KG1 (cell line): ENCODE data around the gene SCGB3A1.

Source experiments
- DNase-seq: peaks from one replicate; lab custom pipeline; 2025; lab: John Stamatoyannopoulos, UW

Gene SCGB3A1, protein sequence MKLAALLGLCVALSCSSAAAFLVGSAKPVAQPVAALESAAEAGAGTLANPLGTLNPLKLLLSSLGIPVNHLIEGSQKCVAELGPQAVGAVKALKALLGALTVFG

DNA sequence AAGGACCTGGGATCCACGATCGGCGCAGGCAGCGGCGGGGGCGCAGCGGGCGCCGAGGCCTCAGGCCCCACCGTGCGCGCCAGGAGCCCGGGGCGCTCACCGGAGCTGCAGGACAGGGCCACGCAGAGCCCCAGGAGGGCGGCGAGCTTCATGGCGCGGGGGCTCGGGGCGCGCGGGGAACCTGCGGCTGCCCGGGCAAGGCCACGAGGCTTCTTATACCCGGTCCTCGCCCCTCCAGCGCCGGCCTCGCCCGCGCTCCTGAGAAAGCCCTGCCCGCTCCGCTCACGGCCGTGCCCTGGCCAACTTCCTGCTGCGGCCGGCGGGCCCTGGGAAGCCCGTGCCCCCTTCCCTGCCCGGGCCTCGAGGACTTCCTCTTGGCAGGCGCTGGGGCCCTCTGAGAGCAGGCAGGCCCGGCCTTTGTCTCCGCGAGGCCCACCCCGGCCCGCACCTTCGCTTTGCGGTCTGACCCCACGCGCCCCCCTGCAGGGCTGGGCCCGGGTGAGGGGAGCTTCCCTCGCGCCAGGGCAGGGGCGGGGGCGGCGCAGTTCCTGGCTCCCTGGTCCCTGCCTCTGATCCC lies at the start of gene SCGB3A1:
SCGB3A1 (minus strand) TSS at position 189 of the 577 bp plus-strand sequence; CDS start at position 152, 37 bp downstream.
- no peak for DNase-seq

DNA sequence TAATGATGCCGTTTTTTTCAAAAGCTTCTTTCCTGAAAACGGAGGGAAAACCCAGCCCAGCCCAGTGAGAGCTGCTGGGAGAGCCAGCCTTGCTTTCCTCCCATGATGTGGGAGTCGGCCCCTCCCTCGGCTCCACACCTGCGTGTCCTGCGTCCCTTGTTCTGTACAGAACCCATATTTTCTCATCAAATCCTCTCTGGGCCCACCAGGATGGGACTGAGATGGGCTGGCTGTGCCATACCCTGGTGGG lies 49.2 kb upstream of the SCGB3A1 start:
- no peak for DNase-seq

DNA sequence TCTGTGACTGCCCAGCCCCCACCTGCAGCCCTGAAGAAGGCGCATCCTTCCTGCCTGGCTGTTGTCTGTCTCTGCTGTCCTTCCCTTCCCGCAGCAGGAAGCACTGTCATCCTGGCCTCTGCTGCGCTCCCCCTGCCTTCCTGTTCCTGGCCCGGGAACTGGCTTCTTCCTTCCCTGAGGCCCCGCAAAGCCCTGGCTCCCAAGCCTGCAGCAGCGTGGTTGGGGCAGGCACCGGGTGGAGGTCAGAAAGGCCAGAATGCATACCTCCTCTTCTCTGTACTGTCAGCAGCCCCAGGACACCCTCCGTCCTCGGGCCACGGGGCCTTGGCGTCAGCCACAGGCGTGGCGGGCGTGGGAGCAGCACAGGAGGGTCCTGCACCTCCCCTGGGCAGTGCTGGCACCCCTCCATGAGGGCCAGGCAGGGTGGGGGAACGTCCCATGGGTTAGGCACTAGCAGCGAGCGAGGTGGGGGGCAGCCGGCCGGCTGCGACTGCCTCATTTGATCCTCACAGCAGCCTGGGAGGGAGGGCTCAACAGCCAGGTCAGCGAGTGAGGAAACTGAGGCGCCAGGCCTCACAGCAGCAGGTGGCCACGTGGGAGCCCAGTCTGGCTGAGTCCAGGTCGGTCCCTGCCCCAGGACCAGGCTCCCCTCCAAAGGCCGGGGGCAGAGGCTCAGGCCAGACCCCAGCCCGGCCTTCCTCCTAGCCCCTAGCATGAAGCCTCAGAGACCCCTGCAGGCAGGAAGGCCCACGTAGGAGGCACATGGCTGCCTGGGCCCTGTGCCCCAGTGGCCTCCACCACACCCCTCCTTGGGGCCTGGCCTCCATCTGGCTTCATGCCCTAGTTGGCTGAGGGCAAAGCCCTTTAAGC lies 48.7 kb upstream of the SCGB3A1 start:
- DNase-seq = no peak

DNA sequence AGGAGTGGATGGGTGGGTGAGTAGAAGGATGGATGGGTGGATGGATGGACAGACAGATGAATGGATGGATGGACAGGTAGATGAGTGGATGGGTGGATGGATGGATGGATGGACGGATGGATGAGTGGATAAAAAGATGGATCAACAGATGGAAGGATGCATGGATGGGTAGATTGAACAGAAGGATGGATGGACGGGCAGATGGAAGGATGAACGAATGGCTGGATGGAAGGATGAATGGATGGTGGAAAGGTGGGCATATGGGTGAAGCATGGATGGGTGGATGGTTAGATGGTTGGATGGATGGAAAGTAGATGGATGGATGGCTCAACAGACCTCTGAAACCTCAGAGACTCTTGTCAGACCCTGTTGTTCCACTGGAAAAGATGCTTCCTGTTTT lies 48.0 kb upstream of the SCGB3A1 start:
- DNase-seq = no peak

DNA sequence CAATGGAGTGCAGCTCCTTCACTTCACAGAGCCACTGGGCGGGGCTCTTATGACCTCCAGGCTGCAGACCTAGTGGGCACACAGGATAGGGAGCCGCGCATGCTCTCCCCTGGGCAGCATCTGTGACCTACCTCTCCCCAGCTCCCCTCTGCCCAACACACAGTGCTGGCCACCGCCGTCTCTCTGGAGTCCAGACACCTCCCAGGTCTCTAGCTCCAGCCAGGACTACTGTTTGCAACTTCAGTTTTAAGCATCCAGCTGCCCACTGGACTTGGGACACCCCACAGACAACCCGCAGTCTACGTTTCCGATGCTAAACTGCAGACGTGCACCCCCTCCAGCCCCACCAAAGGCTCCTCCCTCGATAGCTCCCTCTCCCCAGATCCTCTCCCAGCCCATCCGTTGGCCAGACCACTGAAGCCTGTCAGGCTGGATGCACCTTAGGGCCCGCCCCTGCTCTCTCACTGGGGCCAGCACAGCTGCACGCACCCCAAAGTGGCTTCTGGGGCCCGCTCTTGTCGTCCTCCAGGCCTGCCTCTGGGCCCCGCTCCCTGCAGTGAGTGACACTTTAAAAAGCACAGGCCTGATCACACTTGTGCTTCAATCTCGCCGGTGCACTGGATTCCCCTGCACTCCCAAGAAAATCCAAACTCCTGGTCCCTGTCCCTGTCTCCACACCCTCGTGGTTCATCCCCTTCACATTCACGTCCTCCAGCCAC lies 46.8 kb upstream of the SCGB3A1 start:
- DNase-seq = no peak

DNA sequence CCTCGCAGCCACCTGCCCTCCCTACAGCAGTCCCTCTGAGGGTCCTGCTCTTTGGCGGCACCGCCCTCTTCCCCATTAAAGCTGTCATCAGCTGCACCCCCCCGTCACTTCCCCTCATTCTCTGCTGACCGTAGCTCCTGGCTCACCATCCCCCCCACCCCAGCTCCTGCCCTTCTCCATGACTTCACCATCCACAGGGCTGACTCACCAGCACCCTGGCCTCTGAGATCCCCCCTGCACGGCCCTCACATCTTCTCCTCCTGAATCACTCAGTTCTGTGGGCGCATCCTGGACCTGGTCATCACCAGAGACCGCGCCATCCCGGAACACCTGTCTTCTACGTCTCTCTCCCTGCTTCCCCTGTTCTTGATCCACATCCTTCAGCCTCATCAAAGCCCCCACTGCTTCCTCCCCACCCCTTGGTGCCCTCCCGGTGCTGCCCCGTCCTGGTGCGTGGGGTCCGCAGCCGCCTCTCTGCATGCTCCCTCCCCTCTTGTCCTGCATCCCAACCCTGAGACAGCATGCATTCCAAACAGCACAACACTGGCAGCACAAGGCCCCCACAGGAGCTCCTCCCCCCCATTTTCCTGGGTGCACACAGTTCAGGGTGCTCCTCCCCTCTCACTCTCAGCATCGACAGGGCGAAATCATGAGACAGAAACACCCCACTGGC lies 45.2 kb upstream of the SCGB3A1 start:
- no peak for DNase-seq

DNA sequence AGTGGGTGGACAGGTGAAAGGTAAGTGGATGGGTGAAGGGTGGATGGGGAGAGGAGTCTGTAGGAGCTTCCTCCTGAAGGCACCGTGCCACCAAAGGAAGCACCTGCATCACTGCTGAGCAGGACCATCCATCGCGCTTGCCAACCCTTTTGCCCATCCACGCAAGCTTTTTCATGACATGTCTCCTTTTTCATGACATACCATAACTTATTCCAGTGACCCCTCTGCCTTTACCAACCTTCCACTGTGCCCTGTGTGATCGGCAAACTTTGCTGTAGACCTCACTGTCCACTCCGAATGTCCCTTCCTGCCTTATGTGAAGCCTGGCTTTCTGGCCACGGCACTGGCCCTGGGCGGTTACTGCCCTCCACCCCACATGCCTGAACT lies 44.7 kb upstream of the SCGB3A1 start:
- no peak for DNase-seq

DNA sequence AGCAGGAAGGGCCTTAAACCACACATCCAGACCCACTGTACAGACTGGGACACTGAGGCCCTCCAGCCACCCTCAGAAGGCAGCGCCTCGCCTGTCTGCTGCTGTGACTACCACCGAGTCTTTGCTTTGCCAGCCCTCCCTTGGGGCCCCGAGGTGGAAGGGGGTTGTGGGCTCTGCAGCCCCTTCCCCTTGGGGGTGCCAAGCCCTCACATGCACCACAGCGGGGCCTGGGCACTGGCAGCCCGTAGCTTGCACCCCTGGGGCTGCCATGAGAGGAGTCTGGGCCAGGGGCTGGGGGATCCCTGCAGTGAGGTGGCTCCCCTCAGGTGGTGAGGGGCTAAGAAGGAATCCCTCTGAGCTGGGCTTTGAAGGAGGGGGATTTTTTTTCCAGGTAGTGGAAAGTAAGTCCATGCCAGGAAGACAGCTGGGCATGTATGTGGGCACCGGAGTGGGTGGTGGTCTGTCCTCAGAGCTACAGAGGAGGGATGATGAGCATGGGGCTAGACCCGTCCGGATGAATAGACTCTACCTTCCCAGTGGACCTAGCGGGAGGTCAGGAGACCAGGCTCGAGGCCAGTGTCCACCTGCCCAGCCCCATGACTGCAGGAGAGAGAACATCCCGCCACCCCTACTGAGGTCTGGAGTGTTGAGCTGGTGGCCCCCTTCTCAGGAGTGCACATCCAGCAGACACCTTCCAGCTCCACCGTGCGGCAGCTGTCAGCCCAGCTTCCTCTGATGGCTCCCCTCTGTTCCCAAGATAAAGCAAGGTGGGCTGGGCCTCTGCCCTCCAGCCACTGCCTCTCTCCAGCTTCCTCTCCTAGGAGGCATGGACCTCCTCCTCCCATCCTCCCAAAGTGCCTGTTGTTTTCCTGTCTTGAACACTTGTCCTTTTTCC lies 42.2 kb upstream of the SCGB3A1 start:
- DNase-seq = no peak

DNA sequence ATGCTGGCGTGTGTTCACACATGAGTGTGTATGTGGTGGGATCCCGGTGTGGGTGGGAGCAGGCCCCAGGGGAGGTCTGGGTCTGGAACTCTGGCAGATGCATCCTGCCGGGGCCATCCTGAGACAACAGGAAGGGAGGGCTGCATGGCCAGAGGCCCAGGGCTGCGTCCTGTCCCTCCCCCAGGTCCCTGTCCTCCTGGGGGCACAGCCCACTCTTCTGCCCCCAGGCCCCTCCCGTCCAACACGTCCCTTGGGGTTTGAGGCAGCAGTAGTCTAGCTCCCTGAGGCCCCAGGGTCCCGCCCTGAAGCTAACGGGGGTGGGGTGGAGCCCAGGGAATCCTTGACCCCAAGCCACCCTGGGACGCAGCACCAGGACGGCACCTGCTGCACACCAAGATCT lies 41.5 kb upstream of the SCGB3A1 start:
- DNase-seq = no peak

DNA sequence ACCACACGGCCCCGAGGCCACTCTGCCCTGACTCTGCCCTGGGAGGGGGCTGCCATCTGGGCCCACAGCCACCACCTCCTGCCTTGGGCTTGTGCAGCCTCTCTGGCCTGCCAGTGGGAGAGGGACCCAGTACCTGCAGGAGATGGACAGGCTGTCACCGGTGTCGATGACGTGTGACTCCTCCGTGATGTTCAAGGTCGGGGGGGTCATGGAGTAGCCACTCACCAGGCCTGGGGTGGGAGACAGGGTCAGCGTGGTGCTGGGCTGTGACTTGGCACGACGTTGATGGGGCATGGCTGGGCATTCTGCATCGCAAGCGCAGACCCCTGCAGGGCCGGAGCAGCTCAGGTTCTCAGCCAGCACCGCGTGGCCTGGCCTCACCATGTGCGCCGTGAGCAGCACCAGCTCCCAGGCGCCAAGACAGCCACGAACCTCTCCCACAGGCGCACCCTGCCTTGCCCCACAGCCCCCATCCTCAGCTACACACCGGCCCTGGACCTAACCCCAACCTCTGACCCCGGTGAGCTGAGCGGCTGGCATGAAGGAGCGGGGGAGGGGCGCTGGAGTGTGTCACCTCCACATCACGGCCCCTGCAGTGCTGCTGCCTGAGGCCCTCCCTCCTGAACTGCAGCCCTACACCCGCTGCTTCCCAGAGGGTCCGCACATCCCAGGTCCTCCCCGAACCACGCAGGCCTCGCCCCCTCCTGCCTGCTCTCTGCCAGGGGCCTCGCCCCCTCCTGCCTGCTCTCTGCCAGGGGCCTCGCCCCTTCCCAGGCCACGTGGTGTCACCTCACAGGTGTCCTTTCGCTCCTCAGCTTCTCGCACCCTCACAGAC lies 40.5 kb upstream of the SCGB3A1 start:
- DNase-seq = no peak

DNA sequence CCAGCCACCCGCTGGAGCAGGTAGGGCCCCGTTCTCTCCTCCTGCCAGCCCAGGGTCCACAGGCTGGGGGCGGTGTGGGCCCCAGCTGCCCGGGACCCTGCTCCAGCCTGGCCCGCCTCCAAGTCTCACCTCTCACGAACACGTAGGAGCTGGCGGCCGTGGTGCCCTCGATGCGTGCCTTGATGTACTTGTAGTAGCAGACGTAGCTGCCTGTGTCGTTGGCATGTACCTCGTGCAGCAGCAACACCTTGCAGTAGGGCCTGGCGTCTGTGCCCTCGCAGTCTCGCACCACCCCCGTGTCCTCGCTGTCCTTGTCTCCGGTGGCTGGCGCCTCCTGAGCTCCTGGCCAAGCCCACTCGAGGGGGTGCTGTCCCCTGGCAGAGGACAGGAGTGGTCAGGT lies 39.1 kb upstream of the SCGB3A1 start:
- DNase-seq = no peak

DNA sequence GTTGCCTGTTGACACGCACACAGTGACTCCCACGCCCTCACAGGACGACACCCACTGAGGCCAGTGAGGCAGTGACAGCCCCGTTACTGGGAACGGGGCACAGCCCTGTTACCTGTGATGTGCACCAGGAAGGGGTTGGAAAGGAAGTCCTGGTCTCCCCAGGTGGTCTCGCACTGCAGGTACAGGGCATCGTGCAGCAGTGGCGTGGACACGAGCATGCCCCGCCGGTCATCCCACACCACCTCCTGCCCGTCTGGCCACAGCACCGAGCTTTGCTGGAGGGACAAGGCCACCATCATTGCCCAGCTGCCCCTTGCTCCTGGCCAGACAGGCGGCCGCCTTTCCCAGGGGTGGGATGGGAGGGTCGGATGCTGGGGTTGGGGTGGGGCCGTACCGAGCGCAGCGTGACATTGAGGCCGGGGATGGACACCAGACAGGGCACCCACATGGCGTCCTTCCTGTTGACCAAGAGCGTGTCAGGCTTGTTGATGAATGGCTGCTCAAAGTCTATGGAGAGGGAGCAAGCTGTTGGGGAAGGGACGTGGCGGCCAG lies 38.6 kb upstream of the SCGB3A1 start:
- no peak for DNase-seq

DNA sequence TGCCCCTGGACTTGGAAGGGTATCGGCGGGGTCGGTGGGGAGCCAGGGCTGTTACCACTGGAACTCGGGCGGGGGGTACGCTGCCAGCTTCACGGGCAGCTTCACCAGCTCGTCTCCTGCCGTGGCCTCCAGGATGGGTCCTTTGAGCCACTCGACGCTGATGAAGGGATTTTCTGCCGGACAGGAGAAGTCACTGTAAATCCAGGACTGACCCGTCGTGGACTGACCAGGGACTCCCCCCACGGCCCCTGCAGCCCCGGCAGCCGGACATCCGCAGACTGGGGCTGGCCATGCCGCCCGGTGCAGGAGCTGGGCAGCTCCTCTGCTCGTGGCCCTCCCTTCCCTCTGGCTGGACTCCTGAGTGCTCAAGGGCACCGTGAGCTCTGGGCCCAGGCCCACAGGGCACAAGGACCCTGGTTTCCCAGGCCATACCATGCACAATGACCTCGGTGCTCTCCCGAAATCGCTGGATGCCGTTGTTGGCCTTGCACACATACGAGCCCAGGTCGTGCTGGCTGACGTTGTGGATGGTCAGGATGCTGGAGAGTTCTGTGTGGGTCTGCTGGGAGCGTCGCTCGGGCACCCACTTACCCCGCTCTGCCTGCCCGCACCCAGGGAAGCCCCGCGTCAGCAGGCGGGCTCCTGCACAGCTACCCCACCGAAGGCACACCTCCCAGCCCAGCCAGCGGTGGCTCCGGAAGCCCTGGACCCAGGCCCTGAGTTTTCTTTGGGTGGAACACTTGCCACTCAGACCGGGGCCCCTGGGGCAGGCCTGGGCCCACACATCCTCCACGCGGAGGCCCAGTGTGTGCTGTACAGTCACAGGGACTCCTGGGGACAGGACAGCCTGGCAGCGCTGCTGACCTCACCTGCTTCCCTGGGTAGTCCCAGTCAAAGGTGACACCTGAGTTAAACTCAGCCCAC lies 37.8 kb upstream of the SCGB3A1 start:
- DNase-seq = no peak

DNA sequence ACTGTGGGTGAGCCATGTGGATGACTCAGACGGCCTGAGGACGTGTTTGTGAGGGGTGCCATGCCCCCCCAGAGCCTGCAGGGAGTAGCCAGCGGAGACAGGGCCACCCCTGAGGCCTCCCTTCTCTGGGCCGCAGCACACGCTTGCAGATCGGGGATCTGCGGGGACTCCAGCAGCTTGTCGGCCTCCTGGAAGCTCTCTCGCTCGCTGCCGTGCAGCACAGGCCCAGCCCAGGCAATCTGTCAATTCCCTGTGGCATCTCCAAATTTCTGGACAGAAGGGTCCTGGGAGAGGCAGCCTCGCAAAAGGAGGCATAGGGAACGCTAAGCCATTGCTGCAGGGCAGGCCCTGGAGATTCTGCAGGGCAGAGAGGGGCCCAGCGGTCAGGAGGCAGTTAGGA lies 36.9 kb upstream of the SCGB3A1 start:
- no peak for DNase-seq

DNA sequence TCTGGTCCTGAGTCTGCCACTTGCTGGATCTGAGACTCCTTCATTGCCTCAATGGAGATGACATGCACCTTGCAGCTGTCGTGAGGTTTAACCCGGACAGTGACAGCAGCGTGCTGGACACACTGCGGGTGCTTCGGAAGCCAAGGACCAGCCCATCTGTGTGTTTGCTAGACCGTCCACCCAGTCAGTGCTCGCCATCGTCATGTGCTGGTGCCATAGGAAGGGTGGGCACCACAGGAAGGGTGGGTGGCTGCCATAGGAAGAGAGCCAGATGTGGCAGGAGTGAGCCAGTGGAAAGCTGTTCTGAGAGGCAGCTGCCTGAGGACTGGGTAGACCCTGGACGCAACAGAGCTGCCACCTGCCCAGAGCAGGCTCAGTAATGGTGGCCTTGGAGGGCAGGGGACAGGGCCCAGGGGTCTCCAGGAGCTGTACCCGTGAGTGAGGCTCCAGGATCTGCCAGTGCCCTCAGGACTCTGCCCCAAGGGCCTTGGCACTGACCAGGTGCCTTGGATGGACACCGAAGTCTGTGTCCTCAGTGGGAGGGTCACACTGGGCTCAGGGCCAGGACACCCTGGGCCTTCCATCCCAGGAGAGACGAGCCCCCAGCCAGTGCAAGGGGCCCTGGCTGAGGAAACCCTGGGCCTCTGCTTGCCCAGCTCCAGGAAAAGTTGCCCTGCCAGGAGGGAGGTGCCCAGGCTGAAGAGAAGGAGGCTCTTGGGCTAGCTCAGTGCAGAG lies 36.3 kb upstream of the SCGB3A1 start:
- DNase-seq = no peak

DNA sequence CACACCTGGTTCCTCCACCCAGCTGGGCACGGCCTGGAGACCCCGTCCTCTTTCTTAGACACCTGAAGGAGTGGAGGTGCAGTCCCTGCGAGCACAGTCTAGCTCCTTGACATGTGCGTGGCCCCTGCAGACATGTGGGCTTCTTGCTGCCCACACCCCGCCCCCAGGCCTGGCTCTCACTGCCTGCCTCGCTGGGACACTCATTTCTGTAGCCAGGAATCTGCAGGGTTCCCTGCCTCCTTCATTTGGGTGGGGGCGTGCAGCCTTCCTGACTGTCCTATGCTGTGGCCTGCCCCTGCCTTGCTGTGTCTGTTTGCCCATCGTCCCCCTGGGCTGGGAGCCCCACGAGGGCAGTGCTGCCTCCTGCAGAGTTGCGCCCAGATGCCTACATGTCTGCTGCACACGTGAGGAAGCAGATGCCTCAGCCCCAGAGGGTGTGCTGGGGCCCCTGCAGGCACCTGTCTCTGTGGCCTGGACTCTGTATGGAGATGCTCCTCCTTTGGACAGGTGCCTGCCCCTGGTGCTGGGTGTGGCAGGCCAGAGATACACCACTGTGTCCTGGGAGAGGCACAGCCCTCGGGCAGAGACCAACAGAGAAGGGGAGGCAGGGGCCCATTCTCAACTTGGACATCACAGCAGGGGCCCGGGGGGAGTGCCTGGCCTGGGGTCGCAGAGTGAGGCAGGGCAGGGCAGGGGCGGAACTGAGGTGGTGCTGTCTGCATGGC lies 35.5 kb upstream of the SCGB3A1 start:
- no peak for DNase-seq

DNA sequence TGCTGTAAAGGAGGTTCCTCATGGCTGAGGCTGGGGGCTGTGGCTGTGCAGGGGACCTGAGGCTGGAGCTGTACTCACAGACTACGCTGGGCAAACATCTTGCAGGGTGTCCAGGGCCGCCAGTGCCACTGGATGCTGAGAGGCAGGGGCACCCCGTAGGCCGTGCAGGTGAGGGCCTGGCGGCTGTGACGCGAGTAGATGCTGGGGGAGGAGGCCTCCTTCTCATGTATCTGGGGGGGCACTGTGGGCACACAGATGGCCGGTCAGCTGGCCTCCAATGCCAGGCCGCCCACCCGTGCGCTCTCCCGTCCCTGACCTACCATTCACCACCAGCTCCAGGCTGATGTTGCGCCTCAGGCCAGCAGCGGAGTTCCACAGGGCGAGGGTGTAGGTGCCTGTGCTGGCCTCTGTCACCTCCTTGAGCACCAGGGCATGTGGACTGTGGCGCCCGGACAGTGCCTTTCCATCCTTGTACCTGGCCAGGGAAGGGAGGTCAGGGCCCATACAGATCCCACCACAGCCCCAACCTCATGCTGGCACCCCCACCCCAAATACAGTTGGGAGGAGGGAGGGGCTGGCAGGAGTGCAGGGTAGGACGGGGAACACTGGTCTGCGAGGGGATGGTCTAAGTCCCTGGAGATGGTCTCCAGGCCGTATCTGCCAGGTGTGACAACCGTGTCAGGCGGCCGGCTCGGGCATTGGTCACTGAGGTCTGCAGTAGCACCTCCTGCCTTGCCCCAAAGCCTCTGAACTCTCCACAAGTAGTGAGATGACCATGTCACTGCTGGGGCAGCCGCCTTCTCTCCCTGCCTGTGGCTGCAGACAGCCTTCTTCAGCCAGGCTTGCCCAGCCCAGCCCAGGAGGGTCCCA lies 34.7 kb upstream of the SCGB3A1 start:
- no peak for DNase-seq
